Transverse colon (tissue), 4 donors: Measurements from ENCODE around the gene NEO1.

Source experiments
- CTCF ChIP-seq, 5 experiments: fragments of 200-600 bp in 3 of 5; fragments of 450-650 bp in 2 of 5; sonication (generic) in 3 of 5; IDR thresholded peaks; 1 replicate in 2 of 5; 2 replicates in 3 of 5; pipeline ENCODE4 v1.5.1; 2016 to 2017; ENCODE audit warnings: antibody characterized with exemption in 5 of 5, inconsistent platforms in 3 of 5, mild to moderate bottlenecking in 2 of 5, moderate library complexity in 1 of 5
- POLR2A ChIP-seq: fragments of 450-650 bp; IDR thresholded peaks from one replicate; pipeline ENCODE4 v1.6.1; 2016; ENCODE audit warnings: antibody characterized with exemption, mild to moderate bottlenecking, moderate library complexity
- POLR2AphosphoS5 ChIP-seq, 3 donors: sonication (generic); formaldehyde crosslinking; IDR thresholded peaks; one replicate each; pipeline ENCODE4 v1.6.1; 2016; ENCODE audit warnings: antibody characterized with exemption in 3 of 3

- TF ChIP-seq CTCF (IDR thresholded peaks at IDR 0.05) = no peak
- TF ChIP-seq POLR2A = no peak
- no peak for TF ChIP-seq POLR2AphosphoS5 (IDR thresholded peaks at IDR 0.05)
Observed at GRCh38 chr15:73058437-73058836, 6.2 kb downstream of the NEO1 start.
